ENCODE data around the gene MAGED4B. TPM values are rescaled to one million over a fixed set of nuclear protein-coding genes. Genes with fewer than 3 reads are reported as not detected.

The MAGED4B gene
- total and polyA plus RNA-seq, 4 donors, result 0.25 to 17.1 (median 0.53) TPM

GRCh38 chrX:52031371-52031770, 37.6 kb downstream of the MAGED4B start:
- TF ChIP-seq RAD21 (IDR thresholded peaks at IDR 0.05) (no peak), GABPA (IDR thresholded peaks at IDR 0.05 in 1 of 2, conservative IDR thresholded peaks at IDR 0.05 in 1 of 2) (no peak), NR2F2 (IDR thresholded peaks at IDR 0.05) (no peak), FOXA2 (IDR thresholded peaks at IDR 0.05) (no peak), JUND (IDR thresholded peaks at IDR 0.05) (no peak), CTCF (IDR thresholded peaks at IDR 0.05; ENCODE audit: low read depth, low read length, missing input control) (no peak), EGR1 (IDR thresholded peaks at IDR 0.05; ENCODE audit: low read depth in 2 of 2) (no peak), MAX (IDR thresholded peaks at IDR 0.05) (no peak), ATF3 (IDR thresholded peaks at IDR 0.05) (no peak), RXRA (IDR thresholded peaks at IDR 0.05) (no peak), SP1 (IDR thresholded peaks at IDR 0.05) (no peak), HNF4A (conservative IDR thresholded peaks at IDR 0.05) (no peak), TAF1 (conservative IDR thresholded peaks at IDR 0.05) (no peak), HNF4G (IDR thresholded peaks at IDR 0.05) (no peak), FOXA1 (IDR thresholded peaks at IDR 0.05) (no peak), REST (IDR thresholded peaks at IDR 0.05) (no peak), YY1 (IDR thresholded peaks at IDR 0.05) (no peak), ZBTB33 (IDR thresholded peaks at IDR 0.05) (no peak)
- no peaks in the 10 kb centered on the region for H3K27me3 ChIP-seq (ENCODE audit: control insufficient read depth in 4 of 4, insufficient read depth in 4 of 4, low read length in 3 of 4)
- WGBS, result 89% methylated on average over 2 of the region's 2 CpGs
- no peak overlapping the region for H3K27ac ChIP-seq (ENCODE audit: low read depth in 1 of 2, low read length in 2 of 2)
- H3K36me3 ChIP-seq (ENCODE audit: control insufficient read depth in 4 of 4, insufficient read depth in 3 of 4, low read depth in 1 of 4, low read length in 3 of 4), result no peaks in the 10 kb centered on the region
- no peak overlapping the region for H3K9ac ChIP-seq (ENCODE audit: low read depth in 1 of 2, low read length in 2 of 2)
- no peaks in the 10 kb centered on the region for H3K9me3 ChIP-seq (ENCODE audit: control insufficient read depth in 4 of 4, low read length in 3 of 4)
- H3K4me3 ChIP-seq (ENCODE audit: low read depth in 1 of 3, low read length in 3 of 3), result no peak overlapping the region
- H3K4me1 ChIP-seq (ENCODE audit: control insufficient read depth in 4 of 4, insufficient read depth in 4 of 4, low read length in 3 of 4), result no peaks in the 10 kb centered on the region
- DNase-seq (ENCODE audit: low spot score), result no peak

Data from liver (tissue), 9 donors.